GM06990 (cell line): Measurements from ENCODE around the gene SH2D4B.

Experiments used
- DNase-seq: peaks from one replicate; pipeline ENCODE4 v3.0.0-alpha.2; 2011; ENCODE audit not compliant: insufficient read length; ENCODE audit errors: extremely low read depth
- H3K27me3 ChIP-seq: replicated peaks from 2 replicates; pipeline ENCODE4 v1.6.0; 2011; ENCODE audit warnings: low read length; ENCODE audit not compliant: control insufficient read depth, insufficient read depth
- H3K36me3 ChIP-seq: 2 replicates; pipeline ENCODE4 v1.5.1; 2011; ENCODE audit warnings: low read length; ENCODE audit not compliant: control insufficient read depth, insufficient read depth
- H3K4me3 ChIP-seq: replicated peaks from 2 replicates; pipeline ENCODE4 v1.5.1; 2011; ENCODE audit warnings: low read depth, mild to moderate bottlenecking, control low read depth, low read length
- TF ChIP-seq, protein P1 (sequence below): IDR thresholded peaks from 2 replicates; pipeline ENCODE4 v1.5.1; 2011; ENCODE audit warnings: low read length, control low read depth, mild to moderate bottlenecking, inconsistent platforms; ENCODE audit not compliant: insufficient read depth, poor library complexity, severe bottlenecking

SH2D4B gene

DNA sequence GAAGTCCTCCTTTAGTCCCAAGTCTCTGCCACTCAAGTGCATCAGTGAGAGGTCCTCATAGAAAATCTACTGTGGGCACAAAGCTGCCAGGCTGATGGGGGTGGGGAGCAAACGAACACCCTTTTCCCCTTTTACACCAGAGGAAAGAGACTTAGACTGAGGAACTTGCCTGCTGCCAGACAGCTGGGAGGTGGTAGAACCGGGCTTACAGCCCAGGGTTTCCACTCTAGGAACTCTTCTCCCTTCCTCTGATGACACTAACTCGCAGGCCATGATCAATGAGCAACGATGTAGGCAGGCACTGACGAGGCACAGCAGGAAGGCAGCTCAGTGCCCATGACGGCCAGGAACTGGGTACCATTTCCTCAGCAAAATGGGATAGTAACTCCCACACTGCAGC is 11.0 kb upstream of the SH2D4B start:
- TF ChIP-seq, protein P1, sequence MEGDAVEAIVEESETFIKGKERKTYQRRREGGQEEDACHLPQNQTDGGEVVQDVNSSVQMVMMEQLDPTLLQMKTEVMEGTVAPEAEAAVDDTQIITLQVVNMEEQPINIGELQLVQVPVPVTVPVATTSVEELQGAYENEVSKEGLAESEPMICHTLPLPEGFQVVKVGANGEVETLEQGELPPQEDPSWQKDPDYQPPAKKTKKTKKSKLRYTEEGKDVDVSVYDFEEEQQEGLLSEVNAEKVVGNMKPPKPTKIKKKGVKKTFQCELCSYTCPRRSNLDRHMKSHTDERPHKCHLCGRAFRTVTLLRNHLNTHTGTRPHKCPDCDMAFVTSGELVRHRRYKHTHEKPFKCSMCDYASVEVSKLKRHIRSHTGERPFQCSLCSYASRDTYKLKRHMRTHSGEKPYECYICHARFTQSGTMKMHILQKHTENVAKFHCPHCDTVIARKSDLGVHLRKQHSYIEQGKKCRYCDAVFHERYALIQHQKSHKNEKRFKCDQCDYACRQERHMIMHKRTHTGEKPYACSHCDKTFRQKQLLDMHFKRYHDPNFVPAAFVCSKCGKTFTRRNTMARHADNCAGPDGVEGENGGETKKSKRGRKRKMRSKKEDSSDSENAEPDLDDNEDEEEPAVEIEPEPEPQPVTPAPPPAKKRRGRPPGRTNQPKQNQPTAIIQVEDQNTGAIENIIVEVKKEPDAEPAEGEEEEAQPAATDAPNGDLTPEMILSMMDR = no peak
- no peak for DNase-seq
- H3K4me3 ChIP-seq = no peak overlapping the region
- no peaks in the 10 kb centered on the region for H3K36me3 ChIP-seq
- no peaks in the 10 kb centered on the region for H3K27me3 ChIP-seq

DNA sequence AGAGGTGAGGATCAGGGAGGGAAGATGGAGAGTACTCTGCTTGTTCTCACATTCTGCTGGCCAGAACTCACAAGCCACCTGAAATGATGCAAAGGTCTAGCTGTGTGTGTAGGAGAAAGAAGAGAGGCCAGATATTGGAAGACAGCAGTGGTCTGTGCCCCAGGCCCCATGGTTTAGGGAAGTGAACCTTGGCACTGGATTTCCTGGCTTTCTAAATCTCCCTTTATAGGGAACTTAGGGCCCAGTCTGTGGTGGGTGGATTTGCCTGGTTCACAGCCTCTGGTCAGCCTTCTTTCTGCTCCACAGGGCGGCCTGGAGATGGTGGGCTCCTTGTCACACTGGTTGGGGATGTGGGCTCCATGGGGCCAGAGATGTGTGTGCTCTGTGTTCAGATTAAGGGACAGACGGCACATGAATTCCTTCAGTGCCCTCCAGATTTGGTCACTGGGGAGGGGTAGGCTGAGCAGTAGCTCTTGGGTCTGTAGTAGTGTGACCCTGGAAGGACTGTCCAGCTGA is 9.5 kb upstream of the SH2D4B start:
- no peaks in the 10 kb centered on the region for H3K36me3 ChIP-seq
- no peaks in the 10 kb centered on the region for H3K27me3 ChIP-seq
- no peak for DNase-seq
- no peak overlapping the region for H3K4me3 ChIP-seq
- TF ChIP-seq, protein P1 = no peak

DNA sequence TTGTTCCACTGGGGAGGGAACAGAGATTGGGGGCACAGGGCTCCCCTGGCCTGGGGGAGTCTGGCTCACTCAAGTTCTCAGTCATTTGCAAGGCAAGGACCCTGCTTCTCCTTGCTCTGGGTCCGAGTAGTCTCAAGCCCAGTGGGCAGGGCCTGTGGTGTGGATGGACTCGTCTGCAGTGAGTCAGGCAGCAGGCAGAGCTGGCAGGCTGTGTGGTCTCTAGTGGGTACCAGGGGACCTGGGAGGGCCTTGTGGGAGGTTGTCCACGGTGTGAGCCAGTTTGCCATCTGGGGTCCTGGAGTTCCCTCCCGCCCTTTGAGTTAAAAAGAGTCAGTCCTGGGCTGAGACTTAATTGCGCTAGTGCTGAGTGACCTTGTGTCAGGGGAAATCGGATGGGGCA is 8.8 kb upstream of the SH2D4B start:
- TF ChIP-seq, protein P1 = no peak
- Histone ChIP-seq H3K4me3 (no peak overlapping the region), H3K27me3 (no peaks in the 10 kb centered on the region), H3K36me3 (no peaks in the 10 kb centered on the region)
- no peak for DNase-seq

DNA sequence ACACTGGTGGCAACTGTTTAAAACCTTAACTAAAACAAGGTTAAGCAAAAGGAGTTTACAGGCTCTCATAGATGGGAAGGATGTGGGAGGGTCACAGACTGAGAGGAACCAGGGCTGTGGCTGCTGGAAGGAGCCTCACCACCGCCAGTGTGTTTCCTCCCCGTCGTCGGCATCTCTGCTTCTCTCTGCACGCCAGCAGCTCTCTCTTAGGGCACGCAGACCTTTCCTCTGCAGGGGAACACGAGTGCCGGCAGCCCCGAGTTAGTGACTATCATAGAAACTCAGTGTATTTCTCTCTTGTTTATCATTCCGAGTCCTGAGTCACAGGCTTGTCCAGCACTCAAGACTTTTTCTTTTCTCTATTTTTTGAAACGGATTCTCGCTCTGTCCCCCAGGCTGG is 8.1 kb upstream of the SH2D4B start:
- TF ChIP-seq, protein P1 = no peak
- H3K27me3 ChIP-seq = no peaks in the 10 kb centered on the region
- no peaks in the 10 kb centered on the region for H3K36me3 ChIP-seq
- no peak for DNase-seq
- no peak overlapping the region for H3K4me3 ChIP-seq

DNA sequence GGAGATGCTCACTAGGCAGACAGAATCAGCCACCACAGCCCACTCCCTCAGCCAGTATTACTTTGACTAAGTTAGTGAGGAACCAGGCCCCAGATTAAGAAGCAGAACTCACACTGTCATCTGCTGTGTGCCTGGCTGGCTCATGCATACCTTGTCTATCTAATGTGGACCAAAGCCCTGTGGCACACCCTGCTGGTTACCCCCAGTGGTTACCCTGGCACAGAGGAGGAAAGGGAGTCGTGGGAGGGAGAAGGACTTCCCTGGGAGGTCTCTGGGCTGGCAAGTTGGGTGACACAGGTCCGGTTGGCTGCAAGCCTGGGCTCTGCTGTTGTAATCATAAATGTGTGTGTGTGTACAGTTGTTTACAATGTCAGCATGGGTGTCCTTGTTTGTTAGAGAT is 7.5 kb upstream of the SH2D4B start:
- TF ChIP-seq, protein P1 = peak; percentile 23
- H3K36me3 ChIP-seq = no peaks in the 10 kb centered on the region
- no peak for DNase-seq
- H3K27me3 ChIP-seq = no peaks in the 10 kb centered on the region
- H3K4me3 ChIP-seq = no peak overlapping the region

DNA sequence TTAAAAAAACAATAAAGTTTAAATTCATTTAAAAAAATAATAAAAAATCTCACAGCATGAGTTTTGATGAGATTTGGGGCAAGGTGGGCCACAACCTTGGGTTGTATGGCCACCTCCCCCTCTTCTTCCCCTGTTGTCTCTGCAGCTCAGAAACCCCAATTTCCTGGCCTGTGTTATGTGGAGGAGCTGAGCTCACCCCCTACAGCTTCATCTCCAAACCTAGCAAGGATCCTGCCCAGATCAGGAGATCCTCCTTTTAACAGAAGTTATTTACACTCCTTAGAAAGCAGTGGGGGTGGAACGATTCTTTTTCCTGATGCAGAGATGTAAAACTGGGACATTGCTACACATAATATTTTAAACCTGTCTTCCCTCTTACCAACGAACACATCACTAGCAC is 6.9 kb upstream of the SH2D4B start:
- Histone ChIP-seq H3K27me3 (no peaks in the 10 kb centered on the region), H3K4me3 (no peak overlapping the region), H3K36me3 (no peaks in the 10 kb centered on the region)
- DNase-seq = no peak
- TF ChIP-seq, protein P1 = no peak
